Cardiac fibroblast (primary cell): ENCODE results near the gene SSBP3.
"Not testable (repeated sequence)": the region's sequence is repeated elsewhere in the genome, so short reads cannot be mapped to it uniquely, and the experiment has no call there.

Experiments
- DNase-seq, 2 donors: peaks; one replicate each; pipeline versions ENCODE4 v3.0.0 to v3.0.0-alpha.2; 2010; ENCODE audit warnings: low read depth in 2 of 2
- H3K4me3 ChIP-seq, 2 donors: replicated peaks in 1 of 2; 1 replicate in 1 of 2; 2 replicates in 1 of 2; pipeline ENCODE4 v1.5.1; 2011; ENCODE audit warnings: low read depth in 2 of 2, low read length in 2 of 2, mild to moderate bottlenecking in 2 of 2, moderate library complexity in 1 of 2
- CTCF ChIP-seq: IDR thresholded peaks from one replicate; pipeline ENCODE4 v1.5.1; 2011; ENCODE audit warnings: low read depth, mild to moderate bottlenecking, low read length, inconsistent platforms

Gene SSBP3

GRCh38 chr1:54421101-54421504 is 14.9 kb upstream of the SSBP3 start:
- TF ChIP-seq CTCF = no peak
- H3K4me3 ChIP-seq = no peak overlapping the region
- DNase-seq = no peak

GRCh38 chr1:54418598-54418997 is 12.4 kb upstream of the SSBP3 start:
- not testable (repeated sequence) for DNase-seq, H3K4me3 ChIP-seq

DNA sequence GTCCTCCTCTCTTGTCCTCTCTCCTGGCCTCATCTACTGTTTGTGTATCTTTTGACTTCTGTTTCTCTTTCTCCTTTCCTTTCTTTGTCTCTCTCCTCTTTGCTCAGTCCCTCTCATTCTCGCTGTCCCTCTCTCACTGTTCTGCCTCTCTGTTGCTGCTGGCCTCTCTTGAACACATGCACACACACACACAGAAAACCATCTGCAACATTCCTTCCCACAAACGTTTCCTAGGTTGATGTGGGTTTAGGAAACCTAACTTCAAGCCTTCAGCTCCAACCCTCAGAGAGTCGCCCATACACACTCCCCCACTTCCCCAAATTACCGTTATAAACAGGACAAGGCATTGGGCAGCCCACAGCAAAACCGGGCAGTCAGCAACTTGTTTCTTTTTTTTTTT is 10.9 kb upstream of the SSBP3 start:
- DNase-seq = no peak
- no peak overlapping the region for H3K4me3 ChIP-seq
- no peak for TF ChIP-seq CTCF

GRCh38 chr1:54416435-54416834 is 10.2 kb upstream of the SSBP3 start:
- H3K4me3 ChIP-seq = no peak overlapping the region
- DNase-seq = no peak
- TF ChIP-seq CTCF = no peak

DNA sequence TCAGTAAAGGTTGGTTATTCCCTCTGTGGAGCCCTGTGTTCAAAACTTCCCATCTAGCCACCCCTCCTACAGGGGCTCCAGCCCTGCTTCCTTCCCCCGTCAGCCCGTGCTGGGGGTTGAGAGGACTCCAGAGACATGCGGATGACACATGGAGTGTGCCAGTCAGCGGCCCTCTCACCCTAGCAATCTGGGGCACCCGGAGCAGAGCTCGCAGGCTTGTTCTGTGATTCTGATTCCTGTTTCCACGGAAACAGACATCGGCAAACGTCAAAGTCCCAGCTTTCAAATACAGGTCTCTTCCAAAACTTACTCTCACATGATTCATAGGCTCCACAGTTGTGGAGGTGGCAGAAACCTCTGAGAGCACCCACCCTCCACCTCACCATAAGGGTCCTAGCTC is 9.8 kb upstream of the SSBP3 start:
- no peak for DNase-seq
- no peak for TF ChIP-seq CTCF
- no peak overlapping the region for H3K4me3 ChIP-seq

GRCh38 chr1:54415533-54415932 is 9.3 kb upstream of the SSBP3 start:
- DNase-seq = no peak
- H3K4me3 ChIP-seq = no peak overlapping the region
- no peak for TF ChIP-seq CTCF

GRCh38 chr1:54413732-54414131 is 7.5 kb upstream of the SSBP3 start:
- DNase-seq = no peak
- TF ChIP-seq CTCF = no peak

More at GRCh38 chr1:54413732-54414131, 7.5 kb upstream of the SSBP3 start:
- no peak overlapping the region for H3K4me3 ChIP-seq
